WTC11 (cell line): Measurements from ENCODE around the gene SLU7. TPM values are rescaled to one million over a fixed set of nuclear protein-coding genes. Genes with fewer than 3 reads are reported as not detected.

Experiments
- ATAC-seq: fragments of 200-7000 bp; cut with Tn5 transposase; 2 replicates; pipeline ENCODE4 v1.10.0; 2021; ENCODE audit warnings: mild to moderate bottlenecking, moderate library complexity
- CTCF ChIA-PET: fragments of 300-600 bp; sonication (Branson Sonifier 250); formaldehyde crosslinking; loops from one replicate; lab custom pipeline; 2021; ENCODE audit warnings: antibody characterized with exemption; lab: Charles Lee
- POLR2A ChIA-PET: fragments of 350-600 bp; sonication (Branson Sonifier 250); formaldehyde crosslinking; loops from one replicate; lab custom pipeline; 2021; ENCODE audit warnings: antibody characterized with exemption; lab: Charles Lee
- DNase-seq: peaks from one replicate; pipeline ENCODE4 v3.0.0; 2021; ENCODE audit warnings: low spot score
- H3K27ac Mint-ChIP-seq: 2 replicates; pipeline ENCODE4 v1.8.0; 2021; ENCODE audit warnings: mixed read lengths
- H3K27me3 Mint-ChIP-seq: 2 replicates; pipeline ENCODE4 v1.8.0; 2021; ENCODE audit warnings: low read depth, mild to moderate bottlenecking, moderate library complexity, mixed read lengths
- H3K36me3 Mint-ChIP-seq: 2 replicates; pipeline ENCODE4 v1.8.0; 2021; ENCODE audit warnings: mixed read lengths
- H3K4me1 Mint-ChIP-seq: 2 replicates; pipeline ENCODE4 v1.8.0; 2022; ENCODE audit warnings: mixed read lengths
- H3K4me3 Mint-ChIP-seq: 2 replicates; pipeline ENCODE4 v1.8.0; 2021; ENCODE audit warnings: mild to moderate bottlenecking, moderate library complexity, mixed read lengths
- H3K9me3 Mint-ChIP-seq: 2 replicates; pipeline ENCODE4 v1.8.0; 2021; ENCODE audit warnings: mixed read lengths
- CREM ChIP-seq: sonication (generic); formaldehyde crosslinking; IDR thresholded peaks from 2 replicates; pipeline ENCODE4 v1.8.1; 2022; ENCODE audit warnings: mild to moderate bottlenecking, missing genetic modification reagents, moderate library complexity
- GABPB1 ChIP-seq: sonication (generic); formaldehyde crosslinking; IDR thresholded peaks from 2 replicates; pipeline ENCODE4 v1.8.1; 2023; ENCODE audit warnings: mild to moderate bottlenecking, missing genetic modification reagents
- GTF2I ChIP-seq: fragments of 250-450 bp; sonication (Bioruptor Pico); conservative IDR thresholded peaks from 2 replicates; pipeline ENCODE4 v1.4.0; 2021; ENCODE audit warnings: mild to moderate bottlenecking
- HMGA2 ChIP-seq: fragments of 250-450 bp; sonication (Bioruptor Pico); IDR thresholded peaks from 2 replicates; pipeline ENCODE4 v1.4.0; 2021; ENCODE audit warnings: mild to moderate bottlenecking, moderate library complexity
- KAT7 ChIP-seq: sonication (generic); formaldehyde crosslinking; IDR thresholded peaks from 2 replicates; pipeline ENCODE4 v1.8.1; 2023; ENCODE audit warnings: missing genetic modification reagents, mild to moderate bottlenecking, borderline replicate concordance
- NFYB ChIP-seq: sonication (generic); formaldehyde crosslinking; conservative IDR thresholded peaks from 2 replicates; pipeline ENCODE4 v1.8.0; 2022; ENCODE audit warnings: low read depth, missing genetic modification reagents
- OVOL2 ChIP-seq: fragments of 250-450 bp; sonication (Bioruptor Pico); IDR thresholded peaks from 2 replicates; pipeline ENCODE4 v1.9.0; 2021; ENCODE audit warnings: mild to moderate bottlenecking, borderline replicate concordance
- TEAD4 ChIP-seq: sonication (generic); formaldehyde crosslinking; IDR thresholded peaks from 2 replicates; pipeline ENCODE4 v1.8.0; 2022; ENCODE audit warnings: mild to moderate bottlenecking, missing genetic modification reagents
- ZNF138 ChIP-seq: sonication (generic); formaldehyde crosslinking; conservative IDR thresholded peaks from 2 replicates; pipeline ENCODE4 v1.8.1; 2022; ENCODE audit warnings: mild to moderate bottlenecking, moderate library complexity, missing genetic modification reagents
- ZNF232 ChIP-seq: sonication (generic); formaldehyde crosslinking; IDR thresholded peaks from 2 replicates; pipeline ENCODE4 v1.8.0; 2022; ENCODE audit warnings: mild to moderate bottlenecking, missing genetic modification reagents
- ZNF263 ChIP-seq: sonication (generic); formaldehyde crosslinking; IDR thresholded peaks from 2 replicates; pipeline ENCODE4 v1.8.1; 2022; ENCODE audit warnings: low read depth, mild to moderate bottlenecking, moderate library complexity, missing genetic modification reagents
- ZNF317 ChIP-seq: sonication (generic); formaldehyde crosslinking; IDR thresholded peaks from 2 replicates; pipeline ENCODE4 v1.8.1; 2023; ENCODE audit warnings: low read depth, mild to moderate bottlenecking, moderate library complexity, missing genetic modification reagents, borderline replicate concordance
- ZNF423 ChIP-seq: fragments of 250-450 bp; sonication (Bioruptor Pico); IDR thresholded peaks from 2 replicates; pipeline ENCODE4 v2.1.2; 2022; ENCODE audit warnings: mild to moderate bottlenecking, moderate library complexity
- total RNA-seq: library from RNA; stranded (reverse); gene quantifications from 3 replicates; pipeline ENCODE4 v1.2.3, GENCODE V29; 2021
- TF ChIP-seq, protein P1 (sequence below): sonication (generic); formaldehyde crosslinking; IDR thresholded peaks from 2 replicates; pipeline ENCODE4 v1.8.0; 2022; ENCODE audit warnings: mild to moderate bottlenecking, missing genetic modification reagents
- TF ChIP-seq, protein P2 (sequence below): sonication (generic); formaldehyde crosslinking; IDR thresholded peaks from 2 replicates; pipeline ENCODE4 v1.8.1; 2023; ENCODE audit warnings: mild to moderate bottlenecking, missing genetic modification reagents, moderate library complexity
- TF ChIP-seq, protein P3 (sequence below): fragments of 250-450 bp; sonication (Bioruptor Pico); IDR thresholded peaks from 2 replicates; pipeline ENCODE4 v1.9.0; 2021; ENCODE audit warnings: moderate library complexity, mild to moderate bottlenecking, inconsistent platforms, borderline replicate concordance
- TF ChIP-seq, protein P4 (sequence below): sonication (generic); formaldehyde crosslinking; IDR thresholded peaks from 2 replicates; pipeline ENCODE4 v1.8.1; 2023; ENCODE audit warnings: mild to moderate bottlenecking, missing genetic modification reagents, borderline replicate concordance
- TF ChIP-seq, protein P5 (sequence below): fragments of 250-450 bp; sonication (Bioruptor Pico); IDR thresholded peaks from 2 replicates; pipeline ENCODE4 v1.8.0; 2021; ENCODE audit warnings: mild to moderate bottlenecking
- TF ChIP-seq, protein P6 (sequence below): sonication (generic); formaldehyde crosslinking; IDR thresholded peaks from 2 replicates; pipeline ENCODE4 v1.8.0; 2023; ENCODE audit warnings: missing genetic modification reagents, mild to moderate bottlenecking, borderline replicate concordance
- TF ChIP-seq, protein P7 (sequence below): fragments of 250-450 bp; sonication (Bioruptor Pico); IDR thresholded peaks from 2 replicates; pipeline ENCODE4 v2.1.2; 2022; ENCODE audit warnings: mild to moderate bottlenecking, moderate library complexity
- TF ChIP-seq, protein P8 (sequence below): sonication (generic); formaldehyde crosslinking; IDR thresholded peaks from 2 replicates; pipeline ENCODE4 v1.8.1; 2023; ENCODE audit warnings: mild to moderate bottlenecking, missing genetic modification reagents

Gene SLU7
- total RNA-seq, 1 experiment from 2014 or later = 32.5 TPM

DNA sequence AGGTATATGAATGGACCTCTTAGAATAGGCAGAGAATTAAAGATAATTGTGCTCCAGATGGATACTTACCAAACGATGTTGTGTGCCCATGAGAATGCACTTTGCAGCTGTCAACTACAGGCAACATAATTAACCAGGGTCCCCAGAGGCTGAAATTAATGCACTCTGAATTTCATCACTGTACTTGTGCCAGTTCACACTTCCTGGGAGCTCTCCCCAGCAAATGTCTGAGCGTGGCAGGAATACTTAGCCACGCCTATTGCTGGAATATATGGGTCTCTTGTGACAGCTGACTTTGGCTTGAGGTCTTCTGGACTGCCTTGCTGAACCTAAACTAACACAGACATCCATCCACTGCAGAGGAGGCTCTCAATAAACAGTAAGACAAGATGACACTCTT is 36.5 kb downstream of the SLU7 start (continued):
- no peak for TF ChIP-seq ZNF138
- TF ChIP-seq, protein P1, sequence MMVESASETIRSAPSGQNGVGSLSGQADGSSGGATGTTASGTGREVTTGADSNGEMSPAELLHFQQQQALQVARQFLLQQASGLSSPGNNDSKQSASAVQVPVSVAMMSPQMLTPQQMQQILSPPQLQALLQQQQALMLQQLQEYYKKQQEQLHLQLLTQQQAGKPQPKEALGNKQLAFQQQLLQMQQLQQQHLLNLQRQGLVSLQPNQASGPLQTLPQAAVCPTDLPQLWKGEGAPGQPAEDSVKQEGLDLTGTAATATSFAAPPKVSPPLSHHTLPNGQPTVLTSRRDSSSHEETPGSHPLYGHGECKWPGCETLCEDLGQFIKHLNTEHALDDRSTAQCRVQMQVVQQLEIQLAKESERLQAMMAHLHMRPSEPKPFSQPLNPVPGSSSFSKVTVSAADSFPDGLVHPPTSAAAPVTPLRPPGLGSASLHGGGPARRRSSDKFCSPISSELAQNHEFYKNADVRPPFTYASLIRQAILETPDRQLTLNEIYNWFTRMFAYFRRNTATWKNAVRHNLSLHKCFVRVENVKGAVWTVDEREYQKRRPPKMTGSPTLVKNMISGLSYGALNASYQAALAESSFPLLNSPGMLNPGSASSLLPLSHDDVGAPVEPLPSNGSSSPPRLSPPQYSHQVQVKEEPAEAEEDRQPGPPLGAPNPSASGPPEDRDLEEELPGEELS (CRISPR knock-in tag) = no peak
- TF ChIP-seq ZNF232 (CRISPR knock-in tag) = no peak
- TF ChIP-seq GTF2I (CRISPR knock-in tag) = no peak

DNA sequence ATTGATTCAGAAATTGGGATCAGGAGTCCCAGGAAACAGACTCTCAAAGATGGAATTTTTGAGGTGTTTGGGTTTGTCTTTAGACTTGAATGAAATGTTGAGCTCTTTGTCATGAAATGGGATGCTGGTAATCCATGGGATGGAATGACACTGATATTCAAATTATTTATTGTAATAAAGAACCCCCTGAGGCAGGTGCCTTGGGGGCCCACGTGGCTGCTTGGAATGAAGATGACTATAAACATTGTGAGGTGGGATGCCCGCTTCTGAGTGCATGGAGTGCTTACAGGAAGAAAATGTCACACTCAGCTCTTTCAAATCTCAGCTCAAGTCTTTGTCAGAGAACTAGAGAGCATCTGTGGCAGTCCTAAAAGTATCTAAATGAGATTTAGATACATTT is 38.8 kb downstream of the SLU7 start:
- ChIA-PET CTCF (interaction anchor here (0.9 to 1.6 kb wide), 7 partner anchors 10 to 358 kb away, joined by 3 to 9 read pairs (median 4); partner anchors contain the start of gene C1QTNF2), POLR2A (interaction anchor here (1.2 kb wide), 1 partner anchor 204 kb away, joined by 4 read pairs; no protein-coding TSS in a partner anchor)
- no peak for ATAC-seq

More for the DNA sequence above, 38.8 kb downstream of the SLU7 start:
- no peaks in the 10 kb centered on the region for H3K9me3 Mint-ChIP-seq
- no peaks in the 10 kb centered on the region; the same call in 1 of the 2 replicates for H3K27me3 Mint-ChIP-seq
- H3K36me3 Mint-ChIP-seq = no peaks in the 10 kb centered on the region
- no peak for TF ChIP-seq OVOL2 (CRISPR knock-in tag)
- TF ChIP-seq, protein P2, sequence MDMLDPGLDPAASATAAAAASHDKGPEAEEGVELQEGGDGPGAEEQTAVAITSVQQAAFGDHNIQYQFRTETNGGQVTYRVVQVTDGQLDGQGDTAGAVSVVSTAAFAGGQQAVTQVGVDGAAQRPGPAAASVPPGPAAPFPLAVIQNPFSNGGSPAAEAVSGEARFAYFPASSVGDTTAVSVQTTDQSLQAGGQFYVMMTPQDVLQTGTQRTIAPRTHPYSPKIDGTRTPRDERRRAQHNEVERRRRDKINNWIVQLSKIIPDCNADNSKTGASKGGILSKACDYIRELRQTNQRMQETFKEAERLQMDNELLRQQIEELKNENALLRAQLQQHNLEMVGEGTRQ (CRISPR knock-in tag) = no peak
- no peak for TF ChIP-seq GABPB1
- TF ChIP-seq KAT7 (CRISPR knock-in tag) = no peak
- TF ChIP-seq NFYB (CRISPR knock-in tag) = no peak
- TF ChIP-seq HMGA2 (CRISPR knock-in tag) = no peak
- TF ChIP-seq, protein P3, sequence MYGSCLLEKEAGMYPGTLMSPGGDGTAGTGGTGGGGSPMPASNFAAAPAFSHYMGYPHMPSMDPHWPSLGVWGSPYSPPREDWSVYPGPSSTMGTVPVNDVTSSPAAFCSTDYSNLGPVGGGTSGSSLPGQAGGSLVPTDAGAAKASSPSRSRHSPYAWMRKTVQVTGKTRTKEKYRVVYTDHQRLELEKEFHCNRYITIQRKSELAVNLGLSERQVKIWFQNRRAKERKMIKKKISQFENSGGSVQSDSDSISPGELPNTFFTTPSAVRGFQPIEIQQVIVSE (CRISPR knock-in tag) = no peak
- no peak for TF ChIP-seq ZNF423 (CRISPR knock-in tag)
- TF ChIP-seq, protein P4, sequence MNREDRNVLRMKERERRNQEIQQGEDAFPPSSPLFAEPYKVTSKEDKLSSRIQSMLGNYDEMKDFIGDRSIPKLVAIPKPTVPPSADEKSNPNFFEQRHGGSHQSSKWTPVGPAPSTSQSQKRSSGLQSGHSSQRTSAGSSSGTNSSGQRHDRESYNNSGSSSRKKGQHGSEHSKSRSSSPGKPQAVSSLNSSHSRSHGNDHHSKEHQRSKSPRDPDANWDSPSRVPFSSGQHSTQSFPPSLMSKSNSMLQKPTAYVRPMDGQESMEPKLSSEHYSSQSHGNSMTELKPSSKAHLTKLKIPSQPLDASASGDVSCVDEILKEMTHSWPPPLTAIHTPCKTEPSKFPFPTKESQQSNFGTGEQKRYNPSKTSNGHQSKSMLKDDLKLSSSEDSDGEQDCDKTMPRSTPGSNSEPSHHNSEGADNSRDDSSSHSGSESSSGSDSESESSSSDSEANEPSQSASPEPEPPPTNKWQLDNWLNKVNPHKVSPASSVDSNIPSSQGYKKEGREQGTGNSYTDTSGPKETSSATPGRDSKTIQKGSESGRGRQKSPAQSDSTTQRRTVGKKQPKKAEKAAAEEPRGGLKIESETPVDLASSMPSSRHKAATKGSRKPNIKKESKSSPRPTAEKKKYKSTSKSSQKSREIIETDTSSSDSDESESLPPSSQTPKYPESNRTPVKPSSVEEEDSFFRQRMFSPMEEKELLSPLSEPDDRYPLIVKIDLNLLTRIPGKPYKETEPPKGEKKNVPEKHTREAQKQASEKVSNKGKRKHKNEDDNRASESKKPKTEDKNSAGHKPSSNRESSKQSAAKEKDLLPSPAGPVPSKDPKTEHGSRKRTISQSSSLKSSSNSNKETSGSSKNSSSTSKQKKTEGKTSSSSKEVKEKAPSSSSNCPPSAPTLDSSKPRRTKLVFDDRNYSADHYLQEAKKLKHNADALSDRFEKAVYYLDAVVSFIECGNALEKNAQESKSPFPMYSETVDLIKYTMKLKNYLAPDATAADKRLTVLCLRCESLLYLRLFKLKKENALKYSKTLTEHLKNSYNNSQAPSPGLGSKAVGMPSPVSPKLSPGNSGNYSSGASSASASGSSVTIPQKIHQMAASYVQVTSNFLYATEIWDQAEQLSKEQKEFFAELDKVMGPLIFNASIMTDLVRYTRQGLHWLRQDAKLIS = no peak
- TF ChIP-seq, protein P5, sequence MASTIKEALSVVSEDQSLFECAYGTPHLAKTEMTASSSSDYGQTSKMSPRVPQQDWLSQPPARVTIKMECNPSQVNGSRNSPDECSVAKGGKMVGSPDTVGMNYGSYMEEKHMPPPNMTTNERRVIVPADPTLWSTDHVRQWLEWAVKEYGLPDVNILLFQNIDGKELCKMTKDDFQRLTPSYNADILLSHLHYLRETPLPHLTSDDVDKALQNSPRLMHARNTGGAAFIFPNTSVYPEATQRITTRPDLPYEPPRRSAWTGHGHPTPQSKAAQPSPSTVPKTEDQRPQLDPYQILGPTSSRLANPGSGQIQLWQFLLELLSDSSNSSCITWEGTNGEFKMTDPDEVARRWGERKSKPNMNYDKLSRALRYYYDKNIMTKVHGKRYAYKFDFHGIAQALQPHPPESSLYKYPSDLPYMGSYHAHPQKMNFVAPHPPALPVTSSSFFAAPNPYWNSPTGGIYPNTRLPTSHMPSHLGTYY (CRISPR knock-in tag) = no peak
- no peak for TF ChIP-seq CREM
- TF ChIP-seq ZNF263 (CRISPR knock-in tag) = no peak
- TF ChIP-seq TEAD4 (CRISPR knock-in tag) = no peak
- no peak for TF ChIP-seq ZNF317
- TF ChIP-seq, protein P6, sequence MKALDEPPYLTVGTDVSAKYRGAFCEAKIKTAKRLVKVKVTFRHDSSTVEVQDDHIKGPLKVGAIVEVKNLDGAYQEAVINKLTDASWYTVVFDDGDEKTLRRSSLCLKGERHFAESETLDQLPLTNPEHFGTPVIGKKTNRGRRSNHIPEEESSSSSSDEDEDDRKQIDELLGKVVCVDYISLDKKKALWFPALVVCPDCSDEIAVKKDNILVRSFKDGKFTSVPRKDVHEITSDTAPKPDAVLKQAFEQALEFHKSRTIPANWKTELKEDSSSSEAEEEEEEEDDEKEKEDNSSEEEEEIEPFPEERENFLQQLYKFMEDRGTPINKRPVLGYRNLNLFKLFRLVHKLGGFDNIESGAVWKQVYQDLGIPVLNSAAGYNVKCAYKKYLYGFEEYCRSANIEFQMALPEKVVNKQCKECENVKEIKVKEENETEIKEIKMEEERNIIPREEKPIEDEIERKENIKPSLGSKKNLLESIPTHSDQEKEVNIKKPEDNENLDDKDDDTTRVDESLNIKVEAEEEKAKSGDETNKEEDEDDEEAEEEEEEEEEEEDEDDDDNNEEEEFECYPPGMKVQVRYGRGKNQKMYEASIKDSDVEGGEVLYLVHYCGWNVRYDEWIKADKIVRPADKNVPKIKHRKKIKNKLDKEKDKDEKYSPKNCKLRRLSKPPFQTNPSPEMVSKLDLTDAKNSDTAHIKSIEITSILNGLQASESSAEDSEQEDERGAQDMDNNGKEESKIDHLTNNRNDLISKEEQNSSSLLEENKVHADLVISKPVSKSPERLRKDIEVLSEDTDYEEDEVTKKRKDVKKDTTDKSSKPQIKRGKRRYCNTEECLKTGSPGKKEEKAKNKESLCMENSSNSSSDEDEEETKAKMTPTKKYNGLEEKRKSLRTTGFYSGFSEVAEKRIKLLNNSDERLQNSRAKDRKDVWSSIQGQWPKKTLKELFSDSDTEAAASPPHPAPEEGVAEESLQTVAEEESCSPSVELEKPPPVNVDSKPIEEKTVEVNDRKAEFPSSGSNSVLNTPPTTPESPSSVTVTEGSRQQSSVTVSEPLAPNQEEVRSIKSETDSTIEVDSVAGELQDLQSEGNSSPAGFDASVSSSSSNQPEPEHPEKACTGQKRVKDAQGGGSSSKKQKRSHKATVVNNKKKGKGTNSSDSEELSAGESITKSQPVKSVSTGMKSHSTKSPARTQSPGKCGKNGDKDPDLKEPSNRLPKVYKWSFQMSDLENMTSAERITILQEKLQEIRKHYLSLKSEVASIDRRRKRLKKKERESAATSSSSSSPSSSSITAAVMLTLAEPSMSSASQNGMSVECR (CRISPR knock-in tag) = no peak
- TF ChIP-seq, protein P7, sequence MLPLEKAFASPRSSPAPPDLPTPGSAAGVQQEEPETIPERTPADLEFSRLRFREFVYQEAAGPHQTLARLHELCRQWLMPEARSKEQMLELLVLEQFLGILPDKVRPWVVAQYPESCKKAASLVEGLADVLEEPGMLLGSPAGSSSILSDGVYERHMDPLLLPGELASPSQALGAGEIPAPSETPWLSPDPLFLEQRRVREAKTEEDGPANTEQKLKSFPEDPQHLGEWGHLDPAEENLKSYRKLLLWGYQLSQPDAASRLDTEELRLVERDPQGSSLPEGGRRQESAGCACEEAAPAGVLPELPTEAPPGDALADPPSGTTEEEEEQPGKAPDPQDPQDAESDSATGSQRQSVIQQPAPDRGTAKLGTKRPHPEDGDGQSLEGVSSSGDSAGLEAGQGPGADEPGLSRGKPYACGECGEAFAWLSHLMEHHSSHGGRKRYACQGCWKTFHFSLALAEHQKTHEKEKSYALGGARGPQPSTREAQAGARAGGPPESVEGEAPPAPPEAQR (CRISPR knock-in tag) = no peak
- TF ChIP-seq, protein P8, sequence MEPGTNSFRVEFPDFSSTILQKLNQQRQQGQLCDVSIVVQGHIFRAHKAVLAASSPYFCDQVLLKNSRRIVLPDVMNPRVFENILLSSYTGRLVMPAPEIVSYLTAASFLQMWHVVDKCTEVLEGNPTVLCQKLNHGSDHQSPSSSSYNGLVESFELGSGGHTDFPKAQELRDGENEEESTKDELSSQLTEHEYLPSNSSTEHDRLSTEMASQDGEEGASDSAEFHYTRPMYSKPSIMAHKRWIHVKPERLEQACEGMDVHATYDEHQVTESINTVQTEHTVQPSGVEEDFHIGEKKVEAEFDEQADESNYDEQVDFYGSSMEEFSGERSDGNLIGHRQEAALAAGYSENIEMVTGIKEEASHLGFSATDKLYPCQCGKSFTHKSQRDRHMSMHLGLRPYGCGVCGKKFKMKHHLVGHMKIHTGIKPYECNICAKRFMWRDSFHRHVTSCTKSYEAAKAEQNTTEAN = no peak
- TF ChIP-seq, all 79 proteins: peak for 0
- Mint-ChIP-seq H3K27ac (no peak overlapping the region; the same call in 1 of the 2 replicates), H3K4me1 (peaks cover 8% of the 10 kb centered on the region), H3K4me3 (no peak overlapping the region)
- no peak for DNase-seq
